Neuronal stem cell (in vitro differentiated cells): ENCODE results near the gene PIGN.

Experiments
- DNase-seq: peaks from one replicate; pipeline ENCODE4 v3.0.0-alpha.2; 2013; ENCODE audit warnings: low spot score
- H2AFZ ChIP-seq: one replicate; pipeline ENCODE4 v1.6.1; 2013; ENCODE audit warnings: mild to moderate bottlenecking, low read length, inconsistent platforms
- H2AK5ac ChIP-seq: 2 replicates; pipeline ENCODE4 v1.6.1; 2013; ENCODE audit warnings: low read depth, mild to moderate bottlenecking, inconsistent platforms, low read length, moderate library complexity, mixed read lengths
- H2BK120ac ChIP-seq: 2 replicates; pipeline ENCODE4 v1.6.1; 2013; ENCODE audit warnings: low read depth, mild to moderate bottlenecking, inconsistent platforms, low read length, moderate library complexity, mixed read lengths
- H2BK12ac ChIP-seq: one replicate; pipeline ENCODE4 v1.6.1; 2013; ENCODE audit warnings: low read length, inconsistent platforms
- H2BK15ac ChIP-seq: 2 replicates; pipeline ENCODE4 v1.6.1; 2013; ENCODE audit warnings: mild to moderate bottlenecking, low read length, inconsistent platforms, mixed read lengths
- H2BK5ac ChIP-seq: one replicate; pipeline ENCODE4 v1.6.1; 2013; ENCODE audit warnings: inconsistent platforms, mild to moderate bottlenecking, low read length, moderate library complexity
- H3K14ac ChIP-seq: one replicate; pipeline ENCODE4 v1.6.1; 2013; ENCODE audit warnings: low read length, inconsistent platforms
- H3K18ac ChIP-seq: 2 replicates; pipeline ENCODE4 v1.6.1; 2013; ENCODE audit warnings: low read length, inconsistent platforms
- H3K23ac ChIP-seq: 2 replicates; pipeline ENCODE4 v1.6.1; 2013; ENCODE audit warnings: low read depth, mild to moderate bottlenecking, mixed read lengths, low read length, inconsistent platforms; ENCODE audit not compliant: poor library complexity
- H3K27ac ChIP-seq: replicated peaks from 3 replicates; pipeline ENCODE4 v1.5.1; 2013; ENCODE audit warnings: low read length, inconsistent platforms
- H3K27me3 ChIP-seq, 3 experiments: 2 replicates each; pipeline ENCODE4 v1.6.1; 2013; ENCODE audit warnings: low read length in 3 of 3, mild to moderate bottlenecking in 2 of 3, inconsistent platforms in 1 of 3, low read depth in 1 of 3, mixed read lengths in 1 of 3, moderate library complexity in 1 of 3; ENCODE audit not compliant: control insufficient read depth in 3 of 3, insufficient read depth in 3 of 3
- H3K36me3 ChIP-seq, 2 donors: replicated peaks in 1 of 2; 2 replicates each; pipeline ENCODE4 v1.6.1; 2013; ENCODE audit warnings: low read length in 2 of 2; ENCODE audit not compliant: control insufficient read depth in 2 of 2, insufficient read depth in 2 of 2
- H3K4ac ChIP-seq: 2 replicates; pipeline ENCODE4 v1.6.1; 2013; ENCODE audit warnings: inconsistent platforms, mild to moderate bottlenecking, low read length, moderate library complexity
- H3K4me1 ChIP-seq, 2 donors: 1 replicate in 1 of 2; 2 replicates in 1 of 2; pipeline ENCODE4 v1.6.1; 2013; ENCODE audit warnings: low read length in 2 of 2, low read depth in 1 of 2; ENCODE audit not compliant: control insufficient read depth in 2 of 2, insufficient read depth in 1 of 2
- H3K4me2 ChIP-seq: one replicate; pipeline ENCODE4 v1.6.1; 2013; ENCODE audit warnings: mild to moderate bottlenecking, low read length, inconsistent platforms; ENCODE audit not compliant: insufficient read depth, poor library complexity, severe bottlenecking
- H3K4me3 ChIP-seq, 2 donors: 2 replicates each; pipeline ENCODE4 v1.5.1; 2013; ENCODE audit warnings: low read length in 2 of 2, mild to moderate bottlenecking in 2 of 2, inconsistent platforms in 1 of 2, moderate library complexity in 1 of 2
- H3K79me1 ChIP-seq: one replicate; pipeline ENCODE4 v1.6.1; 2013; ENCODE audit warnings: low read depth, mild to moderate bottlenecking, inconsistent platforms, low read length, moderate library complexity
- H3K9ac ChIP-seq: one replicate; pipeline ENCODE4 v1.6.1; 2013; ENCODE audit warnings: mild to moderate bottlenecking, low read depth, low read length, inconsistent platforms; ENCODE audit not compliant: poor library complexity
- H3K9me3 ChIP-seq, 2 donors: replicated peaks in 1 of 2; 2 replicates each; pipeline versions ENCODE3 to v1.6.1; 2013; ENCODE audit warnings: low read length in 2 of 2, mild to moderate bottlenecking in 2 of 2, inconsistent platforms in 1 of 2, low read depth in 1 of 2, mixed read lengths in 1 of 2, moderate library complexity in 1 of 2; ENCODE audit not compliant: control insufficient read depth in 2 of 2, insufficient read depth in 1 of 2
- H4K8ac ChIP-seq: one replicate; pipeline ENCODE4 v1.6.1; 2013; ENCODE audit warnings: low read depth, mild to moderate bottlenecking, inconsistent platforms, low read length, moderate library complexity
- H4K91ac ChIP-seq: one replicate; pipeline ENCODE4 v1.6.1; 2013; ENCODE audit warnings: low read length, low read depth, mild to moderate bottlenecking, inconsistent platforms; ENCODE audit not compliant: poor library complexity
- WGBS, 2 donors: extraction: QIAGEN DNeasy Blood & Tissue Kit; methylation state at CpG; one replicate each; pipeline ENCODE4 v1.1.7; 2013; ENCODE audit warnings: missing lambda C conversion rate in 2 of 2, mixed read lengths in 1 of 2; ENCODE audit not compliant: insufficient read length in 2 of 2, insufficient replicate concordance in 1 of 2; ENCODE audit errors: extremely low coverage in 2 of 2; 5-methylcytosine and 5-hydroxymethylcytosine counted together

The PIGN gene

DNA sequence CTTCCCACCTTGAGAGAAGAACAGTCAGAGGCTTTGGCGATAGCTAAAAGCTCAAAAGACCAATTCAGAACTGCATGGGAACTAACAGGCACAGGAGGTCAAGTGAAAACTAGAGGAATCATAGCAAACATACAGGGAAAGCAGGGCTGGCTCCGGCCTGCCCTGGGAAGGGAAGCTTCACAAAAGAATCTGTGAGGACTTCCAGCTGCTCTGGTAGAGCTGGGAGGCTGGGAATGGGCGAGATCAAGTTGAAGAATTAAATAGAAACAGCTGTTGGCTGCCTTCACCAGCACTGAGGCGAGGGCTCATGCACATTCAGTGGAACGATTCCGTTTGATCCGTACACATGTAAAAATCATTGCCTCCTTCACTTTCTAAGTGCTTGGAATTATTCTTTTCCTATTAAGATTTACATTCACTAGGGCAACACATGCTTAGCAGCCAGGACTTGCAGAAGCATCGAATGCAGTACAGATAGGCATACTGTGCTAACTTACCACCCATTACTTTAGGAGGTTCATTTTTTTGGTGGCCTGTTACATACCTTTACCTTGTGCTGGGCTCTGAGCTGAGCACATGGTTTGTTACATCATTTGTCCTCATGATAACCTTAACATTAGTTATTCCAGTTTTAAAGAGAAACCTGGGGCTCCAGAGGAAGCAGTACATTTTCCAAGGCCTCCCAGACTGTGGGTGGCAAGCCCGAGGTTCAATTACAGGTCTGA lies 168.7 kb downstream of the PIGN start:
- Histone ChIP-seq H3K4me3 (no peak overlapping the region), H3K36me3 (no peaks in the 10 kb centered on the region), H3K18ac (no peak overlapping the region), H4K91ac (no peak overlapping the region), H2BK12ac (no peak overlapping the region), H3K14ac (no peak overlapping the region), H2BK15ac (no peak overlapping the region), H3K4me1 (no peaks in the 10 kb centered on the region), H3K23ac (no peak overlapping the region), H3K79me1 (no peaks in the 10 kb centered on the region), H2AK5ac (no peak overlapping the region), H3K4ac (no peak overlapping the region), H3K4me2 (no peak overlapping the region), H3K27ac (no peak overlapping the region), H2BK120ac (no peak overlapping the region), H2AFZ (peak overlapping the region; percentile 60), H2BK5ac (no peak overlapping the region), H3K9me3 (peaks cover 0 to 3% of the 10 kb centered on the region in 2 donors), H3K9ac (no peak overlapping the region), H3K27me3 (no peaks in the 10 kb centered on the region), H4K8ac (no peak overlapping the region)
- WGBS, 2 donors = no CpG with 5 or more reads among the region's 9 CpGs
- no peak for DNase-seq

DNA sequence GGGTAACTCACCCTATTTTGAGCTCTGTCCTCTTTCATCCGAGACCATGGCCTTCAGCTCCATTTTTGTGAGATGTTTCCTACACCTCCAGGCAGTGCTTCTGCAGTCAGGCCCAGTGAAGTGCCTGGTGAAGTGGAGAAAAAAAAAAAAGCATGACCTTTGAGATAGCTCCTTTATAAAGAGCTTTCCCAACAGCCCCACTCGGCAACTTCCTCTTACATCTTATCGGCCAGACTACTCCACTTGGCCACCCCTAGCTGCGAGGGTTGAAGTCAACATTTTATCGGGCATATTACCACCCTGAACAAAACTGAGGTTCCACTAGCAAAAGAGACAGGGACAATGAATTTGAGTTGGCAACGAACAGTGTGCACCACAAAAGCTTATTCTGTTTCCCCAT lies 169.2 kb downstream of the PIGN start:
- Histone ChIP-seq H3K4me3 (no peak overlapping the region), H4K8ac (no peak overlapping the region), H2BK12ac (no peak overlapping the region), H3K23ac (no peak overlapping the region), H3K18ac (no peak overlapping the region), H2AFZ (peak overlapping the region; percentile 60), H2BK120ac (no peak overlapping the region), H3K36me3 (no peaks in the 10 kb centered on the region), H3K4ac (no peak overlapping the region), H3K4me2 (no peak overlapping the region), H3K9me3 (peaks cover 0 to 3% of the 10 kb centered on the region in 2 donors), H3K4me1 (no peaks in the 10 kb centered on the region), H2BK5ac (no peak overlapping the region), H4K91ac (no peak overlapping the region), H3K27me3 (no peaks in the 10 kb centered on the region), H3K27ac (no peak overlapping the region), H3K9ac (no peak overlapping the region), H3K79me1 (no peaks in the 10 kb centered on the region), H2BK15ac (no peak overlapping the region), H2AK5ac (no peak overlapping the region), H3K14ac (no peak overlapping the region)
- WGBS, 2 donors = no CpG with 5 or more reads among the region's 6 CpGs
- DNase-seq = no peak

DNA sequence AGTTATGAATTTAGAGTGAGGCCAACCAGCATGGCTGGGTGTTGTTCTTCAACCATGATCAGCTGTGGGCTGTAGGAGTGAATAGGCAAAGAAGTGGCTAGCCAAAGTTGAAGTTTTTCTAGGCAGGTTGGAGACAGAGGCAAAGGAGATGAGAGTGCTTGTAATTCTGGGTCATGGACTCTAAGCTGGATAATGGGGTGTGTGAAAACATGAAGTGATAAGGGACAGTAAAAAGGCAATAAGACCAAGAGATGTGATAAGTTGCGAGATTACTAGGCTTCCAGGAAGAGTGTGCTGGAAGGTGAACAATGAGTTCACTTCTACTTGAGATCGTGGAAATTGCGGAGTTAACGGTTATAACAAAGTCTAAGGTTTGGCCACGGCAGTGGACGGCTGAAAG lies 175.4 kb downstream of the PIGN start:
- Histone ChIP-seq H2AFZ (no peak overlapping the region), H3K4me1 (no peaks in the 10 kb centered on the region), H2BK5ac (no peak overlapping the region), H4K91ac (no peak overlapping the region), H3K79me1 (no peaks in the 10 kb centered on the region), H3K18ac (no peak overlapping the region), H2BK120ac (no peak overlapping the region), H3K27me3 (no peaks in the 10 kb centered on the region), H3K4me3 (no peak overlapping the region), H3K27ac (no peak overlapping the region), H2BK15ac (no peak overlapping the region), H2BK12ac (no peak overlapping the region), H3K14ac (no peak overlapping the region), H3K4ac (no peak overlapping the region), H3K36me3 (no peaks in the 10 kb centered on the region), H3K4me2 (no peak overlapping the region), H2AK5ac (no peak overlapping the region), H3K23ac (no peak overlapping the region), H3K9me3 (peaks cover 0 to 6% of the 10 kb centered on the region in 2 donors), H3K9ac (no peak overlapping the region), H4K8ac (no peak overlapping the region)
- DNase-seq = no peak
- WGBS, 2 donors = no CpG with 5 or more reads among the region's 6 CpGs

DNA sequence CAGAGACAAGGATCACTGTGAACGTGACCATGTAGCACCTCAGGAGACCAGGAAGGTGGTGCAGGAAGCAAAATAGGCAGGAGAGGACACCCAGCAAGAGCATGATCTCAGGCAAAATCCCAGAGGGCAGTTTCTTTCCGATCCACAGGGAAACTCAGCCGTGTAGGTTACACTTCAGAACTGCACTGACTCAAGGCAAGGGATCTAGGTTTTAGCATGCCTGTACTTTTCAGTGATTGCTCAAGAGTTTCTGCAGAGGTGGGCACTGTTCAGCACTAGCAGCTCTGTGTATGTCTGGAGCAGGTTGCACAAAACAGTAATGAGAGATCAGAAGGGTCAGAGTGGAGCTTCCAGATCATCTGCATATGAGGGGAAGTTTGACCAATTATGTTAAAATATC lies 177.3 kb downstream of the PIGN start:
- Histone ChIP-seq H4K8ac (no peak overlapping the region), H2AK5ac (no peak overlapping the region), H4K91ac (no peak overlapping the region), H3K36me3 (no peaks in the 10 kb centered on the region), H3K14ac (no peak overlapping the region), H2BK120ac (no peak overlapping the region), H3K18ac (no peak overlapping the region), H2BK15ac (no peak overlapping the region), H3K4me3 (no peak overlapping the region), H3K27ac (no peak overlapping the region), H3K4me1 (no peaks in the 10 kb centered on the region), H2BK12ac (no peak overlapping the region), H3K4ac (no peak overlapping the region), H3K27me3 (no peaks in the 10 kb centered on the region), H3K4me2 (no peak overlapping the region), H3K9ac (no peak overlapping the region), H3K23ac (no peak overlapping the region), H3K9me3 (peaks cover 0 to 20% of the 10 kb centered on the region in 2 donors), H2BK5ac (no peak overlapping the region), H2AFZ (no peak overlapping the region), H3K79me1 (no peaks in the 10 kb centered on the region)
- no CpG with 5 or more reads among the region's 3 CpGs for WGBS, 2 donors
- DNase-seq = no peak
